Measurements from ENCODE around the gene TRMT112.

The TRMT112 gene

GRCh38 chr11:64352099-64352994 is 35.0 kb upstream of the TRMT112 start:
- DNase-seq (ENCODE audit: insufficient read length, low spot score): no peak

GRCh38 chr11:64351136-64351631 is 33.8 kb upstream of the TRMT112 start:
- FAIRE-seq (no peak), DNase-seq (ENCODE audit: insufficient read length, low spot score) (no peak)

More at GRCh38 chr11:64352099-64352994, 35.0 kb upstream of the TRMT112 start:
- FAIRE-seq: no peak

GRCh38 chr11:64349404-64349803 is 32.0 kb upstream of the TRMT112 start:
- no peak for DNase-seq (ENCODE audit: insufficient read length, low spot score)
- no peak for FAIRE-seq

- no peak for FAIRE-seq
- DNase-seq (ENCODE audit: insufficient read length, low spot score): no peak
Observed at GRCh38 chr11:64349025-64349387, 31.6 kb upstream of the TRMT112 start.

- DNase-seq (ENCODE audit: insufficient read length, low spot score): no peak
- FAIRE-seq: no peak
Observed at GRCh38 chr11:64348383-64349024, 31.1 kb upstream of the TRMT112 start.

GRCh38 chr11:64347193-64347867 is 30.0 kb upstream of the TRMT112 start:
- DNase-seq (ENCODE audit: insufficient read length, low spot score) (no peak), FAIRE-seq (no peak)

- FAIRE-seq (no peak), DNase-seq (ENCODE audit: insufficient read length, low spot score) (no peak)
Observed at GRCh38 chr11:64344787-64345186, 27.4 kb upstream of the TRMT112 start.

GRCh38 chr11:64343767-64344559 is 26.6 kb upstream of the TRMT112 start:
- no peak for FAIRE-seq
- DNase-seq (ENCODE audit: insufficient read length, low spot score): no peak

- FAIRE-seq: no peak
- no peak for DNase-seq (ENCODE audit: insufficient read length, low spot score)
Observed at GRCh38 chr11:64342869-64343745, 25.7 kb upstream of the TRMT112 start.

- DNase-seq (ENCODE audit: insufficient read length, low spot score) (no peak), FAIRE-seq (no peak)
Observed at GRCh38 chr11:64341851-64342791, 24.8 kb upstream of the TRMT112 start.

GRCh38 chr11:64341429-64341828 is 24.1 kb upstream of the TRMT112 start:
- FAIRE-seq (no peak), DNase-seq (ENCODE audit: insufficient read length, low spot score) (no peak)

- FAIRE-seq: no peak
- DNase-seq (ENCODE audit: insufficient read length, low spot score): no peak
Observed at GRCh38 chr11:64340671-64341335, 23.4 kb upstream of the TRMT112 start.

GRCh38 chr11:64339754-64340408 is 22.5 kb upstream of the TRMT112 start, which contains the start of gene CCDC88B:
TSS of gene CCDC88B (plus strand) at chr11:64340204. CDS start at chr11:64340267, 63 bp downstream.
- DNase-seq (ENCODE audit: insufficient read length, low spot score) (no peak), FAIRE-seq (no peak)

GRCh38 chr11:64339286-64339685 is 21.9 kb upstream of the TRMT112 start:
- no peak for FAIRE-seq

GRCh38 chr11:64338716-64339115 is 21.4 kb upstream of the TRMT112 start:
- no peak for FAIRE-seq
- no peak for DNase-seq (ENCODE audit: insufficient read length, low spot score)

More at GRCh38 chr11:64339286-64339685, 21.9 kb upstream of the TRMT112 start:
- no peak for DNase-seq (ENCODE audit: insufficient read length, low spot score)

- FAIRE-seq: no peak
Observed at GRCh38 chr11:64337538-64338249, 20.3 kb upstream of the TRMT112 start.

More at GRCh38 chr11:64337538-64338249, 20.3 kb upstream of the TRMT112 start:
- DNase-seq (ENCODE audit: insufficient read length, low spot score): no peak
